ENCODE measurements around the gene RASAL1.

The RASAL1 gene

GRCh38 chr12:113088971-113089756 lies 46.4 kb downstream of the RASAL1 start:
- Histone ChIP-seq H3K36me3 (replicated peaks) (no peaks in the 10 kb centered on the region), H3K4me3 (ENCODE audit: low read depth, low read length) (no peak overlapping the region), H3K27me3 (replicated peaks) (peaks cover 3% of the 10 kb centered on the region), H3K27ac (no peak overlapping the region)
- DNase-seq = no peak
- TF ChIP-seq CTCF (IDR thresholded peaks at IDR 0.05; ENCODE audit: low read depth, low read length, missing control alignments) = no peak
- in situ Hi-C loops (cut with HindIII; ENCODE audit: low pct_ligation_motif_present, low sequenced_read_pairs) = no loop called here

DNA sequence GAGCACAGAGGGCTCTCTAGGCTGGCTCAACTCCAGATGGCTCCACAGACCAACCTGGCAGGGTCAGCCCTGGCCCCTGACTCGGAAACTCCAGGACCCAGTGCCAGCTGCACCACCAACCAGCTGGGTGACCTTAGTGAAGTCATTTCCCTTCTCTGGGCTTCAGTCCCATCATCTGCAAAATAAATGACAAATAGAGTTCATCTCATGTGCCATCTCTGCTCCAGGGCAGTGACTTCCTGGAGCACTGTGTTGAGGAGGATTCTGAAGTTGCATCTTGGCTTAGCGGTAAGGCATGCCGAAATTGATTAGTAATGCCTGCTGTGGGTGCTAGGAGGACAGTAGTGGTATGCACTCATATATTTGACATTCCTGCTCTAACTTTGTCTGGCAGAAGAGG lies 47.5 kb downstream of the RASAL1 start:
- no peak for DNase-seq
- TF ChIP-seq CTCF (IDR thresholded peaks at IDR 0.05; ENCODE audit: low read depth, low read length, missing control alignments) = no peak
- peaks cover 3% of the 10 kb centered on the region for H3K27me3 ChIP-seq (replicated peaks)
- in situ Hi-C loops (cut with HindIII; ENCODE audit: low pct_ligation_motif_present, low sequenced_read_pairs) = no loop called here
- no peak overlapping the region for H3K27ac ChIP-seq
- H3K36me3 ChIP-seq (replicated peaks) = no peaks in the 10 kb centered on the region
- H3K4me3 ChIP-seq (ENCODE audit: low read depth, low read length) = no peak overlapping the region

DNA sequence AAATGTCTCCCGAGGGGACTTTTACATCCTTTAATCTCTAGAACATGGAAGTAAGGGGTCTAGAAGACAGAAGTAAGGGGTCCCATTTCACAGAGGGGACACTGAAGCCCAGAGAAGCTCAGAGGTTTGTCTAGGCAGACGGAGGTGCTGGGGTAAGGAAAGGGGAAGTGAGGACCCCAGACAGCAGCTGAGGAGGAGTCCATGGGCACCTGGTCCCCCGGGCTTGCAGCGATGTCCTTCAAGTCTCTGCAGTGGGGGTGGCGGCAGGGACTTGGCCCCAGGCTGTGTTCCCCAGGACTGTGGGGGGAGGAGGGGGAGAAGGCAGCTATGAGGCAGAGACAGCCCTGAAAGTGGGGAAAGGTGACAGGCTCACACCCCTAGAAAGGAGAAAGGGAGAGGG lies 48.4 kb downstream of the RASAL1 start:
- no peak overlapping the region for H3K4me3 ChIP-seq (ENCODE audit: low read depth, low read length)
- TF ChIP-seq CTCF (IDR thresholded peaks at IDR 0.05; ENCODE audit: low read depth, low read length, missing control alignments) = no peak
- DNase-seq = no peak
- no peaks in the 10 kb centered on the region for H3K27me3 ChIP-seq (replicated peaks)
- no peaks in the 10 kb centered on the region for H3K36me3 ChIP-seq (replicated peaks)
- in situ Hi-C loops (cut with HindIII; ENCODE audit: low pct_ligation_motif_present, low sequenced_read_pairs) = no loop called here
- H3K27ac ChIP-seq = no peak overlapping the region

- no peak overlapping the region for H3K4me3 ChIP-seq (ENCODE audit: low read depth, low read length)
These were observed 49.1 kb downstream of the RASAL1 start for GRCh38 chr12:113086249-113087164.

DNA sequence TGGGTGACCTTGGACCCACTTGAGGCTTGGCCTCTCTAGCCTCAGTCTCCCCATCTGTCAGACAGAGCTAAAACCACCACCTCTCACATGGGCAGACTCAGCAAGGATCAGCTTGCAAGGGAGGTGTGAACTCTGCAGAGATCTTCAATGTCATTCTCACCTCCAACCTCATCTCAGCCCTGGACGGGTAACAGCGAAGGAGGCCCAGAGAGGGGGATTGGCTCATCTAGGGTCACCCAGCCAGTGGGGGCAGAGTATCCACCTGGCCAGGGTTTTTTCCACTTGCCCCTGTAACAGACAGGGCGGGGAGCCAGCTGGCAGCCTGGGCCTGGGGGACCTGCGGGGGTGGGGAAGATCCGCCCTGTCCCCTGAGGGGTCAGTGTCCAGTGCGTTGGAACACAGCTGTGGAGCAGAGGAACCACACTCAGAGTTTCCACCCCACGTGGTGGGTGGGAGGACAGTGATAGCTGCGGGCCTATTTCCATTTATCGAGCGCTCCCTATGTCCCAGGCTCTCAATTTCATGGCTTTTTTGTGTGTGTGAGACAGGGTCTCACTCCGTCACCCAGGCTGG lies 51.6 kb downstream of the RASAL1 start:
- TF ChIP-seq CTCF (IDR thresholded peaks at IDR 0.05; ENCODE audit: low read depth, low read length, missing control alignments) = no peak
- in situ Hi-C loops (cut with HindIII; ENCODE audit: low pct_ligation_motif_present, low sequenced_read_pairs) = no loop called here

More at GRCh38 chr12:113086249-113087164, 49.1 kb downstream of the RASAL1 start:
- Histone ChIP-seq H3K36me3 (replicated peaks) (no peaks in the 10 kb centered on the region), H3K27me3 (replicated peaks) (no peaks in the 10 kb centered on the region), H3K27ac (no peak overlapping the region)
- no peak for TF ChIP-seq CTCF (IDR thresholded peaks at IDR 0.05; ENCODE audit: low read depth, low read length, missing control alignments)
- in situ Hi-C loops (cut with HindIII; ENCODE audit: low pct_ligation_motif_present, low sequenced_read_pairs) = no loop called here
- DNase-seq = no peak

More for the DNA sequence above, 51.6 kb downstream of the RASAL1 start:
- Histone ChIP-seq H3K36me3 (replicated peaks) (no peaks in the 10 kb centered on the region), H3K4me3 (ENCODE audit: low read depth, low read length) (no peak overlapping the region), H3K27me3 (replicated peaks) (peaks cover 2% of the 10 kb centered on the region), H3K27ac (no peak overlapping the region)
- no peak for DNase-seq
